GM12864 (cell line): Measurements from ENCODE around the gene ZNF587B.
"Not testable (repeated sequence)": the region's sequence is repeated elsewhere in the genome, so short reads cannot be mapped to it uniquely, and the experiment has no call there.

Experiments used
- DNase-seq: peaks from one replicate; pipeline ENCODE4 v3.0.0-alpha.2; 2011; ENCODE audit warnings: low read depth
- H3K4me3 ChIP-seq: 2 replicates; pipeline ENCODE4 v1.5.1; 2011; ENCODE audit warnings: mild to moderate bottlenecking, low read depth, low read length, control low read depth
- TF ChIP-seq, protein P1 (sequence below): IDR thresholded peaks from 2 replicates; pipeline ENCODE4 v1.5.1; 2011; ENCODE audit warnings: low read depth, mild to moderate bottlenecking, moderate library complexity, low read length, control low read depth, inconsistent platforms; ENCODE audit errors: missing control alignments

ZNF587B gene

DNA sequence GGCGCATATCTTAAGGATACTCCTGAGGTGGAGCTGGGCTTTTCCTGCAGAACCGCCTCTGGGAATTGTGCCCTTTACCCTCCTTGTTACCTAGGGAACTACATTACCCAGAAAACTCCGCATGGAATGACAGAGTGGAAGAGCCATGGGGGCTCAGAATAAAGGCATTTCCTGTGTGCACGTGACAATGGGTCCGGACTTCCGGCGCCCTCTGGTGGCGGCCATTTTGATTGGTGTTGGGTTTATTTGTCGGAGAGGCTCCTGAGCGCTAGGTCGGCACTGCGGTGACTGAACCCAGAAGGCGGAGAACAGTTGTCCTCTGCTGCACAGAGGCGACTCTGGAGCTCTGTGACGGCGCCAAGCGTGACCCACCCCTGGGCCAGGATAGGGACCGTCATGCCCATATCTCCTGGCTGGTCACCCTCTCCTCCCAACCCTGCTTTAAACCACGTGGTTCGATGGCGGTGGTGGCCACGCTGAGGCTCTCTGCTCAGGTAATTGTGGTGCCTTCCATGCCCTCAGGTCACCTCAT is at the start of gene ZNF587B:
Gene ZNF587B, plus strand, starts transcription at position 229 of the 532 bp plus-strand sequence. Its CDS starts 230 bp downstream, at position 459.
- DNase-seq: no peak
- TF ChIP-seq, protein P1, sequence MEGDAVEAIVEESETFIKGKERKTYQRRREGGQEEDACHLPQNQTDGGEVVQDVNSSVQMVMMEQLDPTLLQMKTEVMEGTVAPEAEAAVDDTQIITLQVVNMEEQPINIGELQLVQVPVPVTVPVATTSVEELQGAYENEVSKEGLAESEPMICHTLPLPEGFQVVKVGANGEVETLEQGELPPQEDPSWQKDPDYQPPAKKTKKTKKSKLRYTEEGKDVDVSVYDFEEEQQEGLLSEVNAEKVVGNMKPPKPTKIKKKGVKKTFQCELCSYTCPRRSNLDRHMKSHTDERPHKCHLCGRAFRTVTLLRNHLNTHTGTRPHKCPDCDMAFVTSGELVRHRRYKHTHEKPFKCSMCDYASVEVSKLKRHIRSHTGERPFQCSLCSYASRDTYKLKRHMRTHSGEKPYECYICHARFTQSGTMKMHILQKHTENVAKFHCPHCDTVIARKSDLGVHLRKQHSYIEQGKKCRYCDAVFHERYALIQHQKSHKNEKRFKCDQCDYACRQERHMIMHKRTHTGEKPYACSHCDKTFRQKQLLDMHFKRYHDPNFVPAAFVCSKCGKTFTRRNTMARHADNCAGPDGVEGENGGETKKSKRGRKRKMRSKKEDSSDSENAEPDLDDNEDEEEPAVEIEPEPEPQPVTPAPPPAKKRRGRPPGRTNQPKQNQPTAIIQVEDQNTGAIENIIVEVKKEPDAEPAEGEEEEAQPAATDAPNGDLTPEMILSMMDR: peak; percentile 30
- H3K4me3 ChIP-seq: no peak within 1 kb of the TSS

DNA sequence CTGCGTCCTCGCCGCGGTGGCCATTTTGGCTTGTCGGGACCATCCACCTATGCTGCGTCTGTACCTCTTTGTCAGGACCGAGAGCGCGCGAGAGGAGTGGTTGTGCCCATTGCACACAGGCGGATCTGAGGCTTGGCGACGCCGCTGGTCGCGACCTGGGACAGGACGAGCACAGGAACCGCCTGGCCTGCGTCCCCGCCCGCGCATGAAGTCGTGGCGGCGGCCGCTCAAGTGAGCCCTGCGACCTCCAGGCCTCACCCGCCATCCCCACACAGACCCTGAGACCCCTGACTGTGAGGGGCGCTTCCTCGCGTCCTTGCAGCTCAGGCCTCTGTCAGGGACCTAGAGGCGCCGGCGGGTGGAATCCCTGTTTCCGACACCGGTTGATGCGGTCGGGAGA is 43.8 kb upstream of the ZNF587B start:
- TF ChIP-seq, protein P1: no peak
- DNase-seq: no peak
- no peak overlapping the region for H3K4me3 ChIP-seq

DNA sequence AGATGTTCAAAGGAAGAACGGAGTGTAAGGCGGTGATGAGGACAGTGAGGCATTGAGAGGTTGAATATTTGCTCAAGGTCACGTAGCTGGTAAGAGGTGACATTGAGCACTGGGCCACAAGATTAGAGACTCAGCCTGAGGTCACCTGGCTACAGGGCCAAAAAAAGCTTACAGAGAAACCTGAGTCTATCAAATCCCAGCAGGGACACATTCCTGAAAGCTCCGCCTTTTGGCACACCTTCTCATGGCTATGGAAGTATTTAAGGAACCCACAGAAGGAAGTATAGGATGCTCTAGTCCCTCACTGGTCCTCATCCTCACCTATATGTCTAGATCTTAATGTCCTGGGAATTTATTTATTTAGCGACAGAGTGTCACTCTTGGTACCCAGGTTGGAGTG is 43.2 kb upstream of the ZNF587B start:
- TF ChIP-seq, protein P1: no peak
- DNase-seq: no peak
- H3K4me3 ChIP-seq: no peak overlapping the region

DNA sequence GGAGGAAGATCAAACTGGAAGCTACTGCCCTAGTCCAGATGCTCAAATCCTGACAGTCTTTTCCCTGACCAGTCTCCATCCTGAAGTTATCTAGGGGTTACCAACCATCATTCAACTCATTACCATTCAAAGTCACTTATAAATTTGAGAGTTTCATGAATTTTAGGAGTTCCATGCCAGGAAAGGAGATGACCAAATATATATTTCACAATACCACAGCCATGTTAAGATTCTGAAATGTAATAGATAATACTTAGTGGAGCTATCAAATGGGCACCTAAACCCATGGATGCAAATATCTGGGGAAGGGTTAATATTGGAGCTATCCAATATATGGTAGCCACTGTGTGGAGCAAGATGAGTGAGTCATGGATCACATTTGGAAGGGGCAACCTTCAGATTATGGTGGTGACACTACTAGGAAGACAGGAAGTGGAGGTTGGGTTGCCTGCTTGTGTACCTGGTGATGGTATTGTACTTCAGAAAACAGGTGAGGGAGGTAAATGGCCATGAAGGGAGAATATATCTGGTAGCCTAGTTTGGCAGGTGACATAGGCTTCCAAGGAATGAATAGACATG is 41.9 kb upstream of the ZNF587B start:
- no peak overlapping the region for H3K4me3 ChIP-seq
- TF ChIP-seq, protein P1: no peak
- no peak for DNase-seq

DNA sequence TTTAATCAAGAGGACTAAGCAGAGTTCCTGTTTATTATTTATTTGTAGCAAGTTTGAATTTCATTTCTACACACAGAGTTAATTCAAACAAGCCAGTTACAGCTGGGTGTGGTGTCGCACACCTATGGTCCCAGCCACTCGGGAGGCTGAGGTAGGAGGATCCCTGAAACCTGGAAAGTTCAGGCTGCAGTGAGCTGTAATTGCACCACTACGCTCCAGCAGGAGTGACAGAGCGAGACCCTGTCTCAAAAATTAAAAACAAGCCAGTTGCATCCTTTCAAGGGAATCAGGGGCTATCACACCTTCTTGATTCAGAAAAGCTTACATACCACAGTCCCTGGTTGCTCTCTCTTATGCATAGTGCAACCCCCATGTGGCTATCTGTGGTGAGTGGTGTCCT is 40.8 kb upstream of the ZNF587B start:
- no peak overlapping the region for H3K4me3 ChIP-seq
- DNase-seq: no peak
- TF ChIP-seq, protein P1: no peak

DNA sequence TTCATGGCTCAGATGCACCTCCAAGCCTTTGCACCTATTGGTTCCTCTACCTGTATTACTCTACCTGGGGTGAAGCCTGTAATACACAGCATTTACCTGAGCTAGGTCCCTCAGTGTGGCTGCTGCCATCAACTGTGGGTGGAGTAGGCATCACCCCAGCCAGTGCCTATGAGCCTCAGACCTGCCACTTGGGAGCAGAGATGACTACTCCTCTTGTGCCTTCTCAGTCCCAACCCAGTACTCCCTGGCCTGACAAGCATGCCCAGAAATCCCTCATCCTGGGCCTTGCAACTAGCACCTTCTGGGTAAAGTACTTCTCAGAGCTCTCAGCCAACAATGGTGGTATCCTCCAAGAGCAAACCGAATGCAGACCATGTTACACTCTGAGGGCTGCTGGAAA is 33.5 kb upstream of the ZNF587B start:
- H3K4me3 ChIP-seq: not testable (repeated sequence)

DNA sequence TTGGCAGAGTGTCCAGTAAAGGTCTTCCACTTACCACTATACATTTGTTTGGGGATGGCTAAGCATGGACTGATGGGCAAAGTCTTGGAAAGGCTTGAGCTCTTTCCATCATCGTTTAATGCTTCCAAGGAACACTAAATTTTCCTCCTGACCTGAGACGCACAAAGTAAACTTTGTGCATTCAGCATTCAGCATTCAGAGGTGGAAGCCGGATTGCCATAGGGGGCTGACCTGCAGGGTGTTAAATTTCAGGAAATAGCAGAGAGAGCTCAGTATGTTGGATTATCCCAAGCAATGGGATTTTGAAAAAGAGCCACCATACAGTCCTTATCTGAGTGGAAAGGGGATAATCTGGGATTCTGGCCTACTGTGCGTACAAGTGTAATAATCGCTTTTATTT is 29.4 kb upstream of the ZNF587B start:
- DNase-seq: no peak
- TF ChIP-seq, protein P1: no peak
- no peak overlapping the region for H3K4me3 ChIP-seq

More for the DNA sequence above, 33.5 kb upstream of the ZNF587B start:
- not testable (repeated sequence) for DNase-seq
